ENCODE results near the gene EFNA5. TPM values are rescaled to one million over a fixed set of nuclear protein-coding genes. Genes with fewer than 3 reads are reported as not detected.
A peak's percentile ranks its signal among the peaks of the same experiment; 100 is the strongest.

The EFNA5 gene
- total RNA-seq, 1 experiment from 2014 or later, result 42.7 TPM

- no peaks in the 10 kb centered on the region for H3K9me3 ChIP-seq (ENCODE audit: insufficient read depth, low read depth)
- H3K79me2 ChIP-seq (ENCODE audit: low read depth), result peaks cover 97% of the 10 kb centered on the region
- no peak overlapping the region for H2AFZ ChIP-seq
- no peaks in the 10 kb centered on the region; the same call in 1 of the 2 replicates for H3K4me1 ChIP-seq (replicated peaks; ENCODE audit: insufficient read depth)
- H3F3A ChIP-seq (ENCODE audit: insufficient read depth, low read depth), result 0 out of 2 replicates have a peak, but pooled peaks cover 5% of the 10 kb centered on the region
- no TSS peak for BruUV-seq (replicated peaks)
- no peak for TF ChIP-seq CTCF (conservative IDR thresholded peaks at IDR 0.05)
- no peak overlapping the region for H3K4me3 ChIP-seq
- H4K20me1 ChIP-seq (ENCODE audit: insufficient read depth), result peaks cover 4% of the 10 kb centered on the region; the same call in 1 of the 2 replicates
- H3K27ac ChIP-seq, result no peak overlapping the region
- H3K27me3 ChIP-seq (ENCODE audit: insufficient read depth, low read depth), result no peaks in the 10 kb centered on the region
- no peaks in the 10 kb centered on the region for H3K9me2 ChIP-seq (ENCODE audit: insufficient read depth)
- ChIA-PET POLR2A (ENCODE audit: unreplicated experiment) (no interaction called here), CTCF (no interaction called here)
- intact Hi-C loops (cut with micrococcal nuclease; ENCODE audit: unreplicated experiment), result no loop called here
- no peak overlapping the region for H3K4me2 ChIP-seq
- DNase-seq, result no peak
- peaks cover 3% of the 10 kb centered on the region; the same call in 1 of the 2 replicates for H3K36me3 ChIP-seq (ENCODE audit: low read depth)
Observed at GRCh38 chr5:107531308-107531707, 139.4 kb downstream of the EFNA5 start.

GRCh38 chr5:107529618-107530017 is 141.1 kb downstream of the EFNA5 start:
- H3K4me3 ChIP-seq, result no peak overlapping the region
- no peak overlapping the region for H3K27ac ChIP-seq
- no peak for TF ChIP-seq EZH2 (IDR thresholded peaks at IDR 0.05; ENCODE audit: low read depth)
- no peak for TF ChIP-seq CTCF (conservative IDR thresholded peaks at IDR 0.05)
- H3K9me3 ChIP-seq (ENCODE audit: insufficient read depth, low read depth), result no peaks in the 10 kb centered on the region
- H2AFZ ChIP-seq, result no peak overlapping the region
- POLR2A ChIA-PET (ENCODE audit: unreplicated experiment), result no interaction called here
- H3K4me2 ChIP-seq, result no peak overlapping the region
- no peaks in the 10 kb centered on the region; the same call in 1 of the 2 replicates for H4K20me1 ChIP-seq (ENCODE audit: insufficient read depth)
- no peaks in the 10 kb centered on the region for H3K27me3 ChIP-seq (ENCODE audit: insufficient read depth, low read depth)
- intact Hi-C loops (cut with micrococcal nuclease; ENCODE audit: unreplicated experiment), result no loop called here
- no peaks in the 10 kb centered on the region for H3K9me2 ChIP-seq (ENCODE audit: insufficient read depth)
- no peak for DNase-seq
- peaks cover 4% of the 10 kb centered on the region; the same call in 1 of the 2 replicates for H3K36me3 ChIP-seq (ENCODE audit: low read depth)
- no TSS peak for BruUV-seq (replicated peaks)
- H3K79me2 ChIP-seq (ENCODE audit: low read depth), result peaks cover 99% of the 10 kb centered on the region
- CTCF ChIA-PET, result no interaction called here
- no peaks in the 10 kb centered on the region; the same call in 1 of the 2 replicates for H3K4me1 ChIP-seq (replicated peaks; ENCODE audit: insufficient read depth)
- H3F3A ChIP-seq (ENCODE audit: insufficient read depth, low read depth), result 0 out of 2 replicates have a peak, but pooled peaks cover 7% of the 10 kb centered on the region

GRCh38 chr5:107526270-107526937 is 144.3 kb downstream of the EFNA5 start:
- no peaks in the 10 kb centered on the region for H3K9me2 ChIP-seq (ENCODE audit: insufficient read depth)
- no peak for DNase-seq
- no peaks in the 10 kb centered on the region for H4K20me1 ChIP-seq (ENCODE audit: insufficient read depth)
- H3K36me3 ChIP-seq (ENCODE audit: low read depth), result peaks cover 4% of the 10 kb centered on the region; the same call in 1 of the 2 replicates
- H3F3A ChIP-seq (ENCODE audit: insufficient read depth, low read depth), result 0 out of 2 replicates have a peak, but pooled peaks cover 3% of the 10 kb centered on the region
- TF ChIP-seq EZH2 (IDR thresholded peaks at IDR 0.05; ENCODE audit: low read depth), result no peak
- no peak for TF ChIP-seq CTCF (conservative IDR thresholded peaks at IDR 0.05)
- H3K27me3 ChIP-seq (ENCODE audit: insufficient read depth, low read depth), result no peaks in the 10 kb centered on the region
- H3K4me3 ChIP-seq, result no peak overlapping the region
- ChIA-PET CTCF (no interaction called here), POLR2A (ENCODE audit: unreplicated experiment) (no interaction called here)
- H2AFZ ChIP-seq, result no peak overlapping the region
- BruUV-seq (replicated peaks), result no TSS peak
- H3K9me3 ChIP-seq (ENCODE audit: insufficient read depth, low read depth), result no peaks in the 10 kb centered on the region
- no peak overlapping the region for H3K4me2 ChIP-seq
- H3K27ac ChIP-seq, result peak overlapping the region; percentile 31; the same call in 1 of the 2 replicates
- H3K4me1 ChIP-seq (replicated peaks; ENCODE audit: insufficient read depth), result peaks cover 3% of the 10 kb centered on the region; the same call in 1 of the 2 replicates
- intact Hi-C loops (cut with micrococcal nuclease; ENCODE audit: unreplicated experiment), result no loop called here
- peaks cover 99% of the 10 kb centered on the region for H3K79me2 ChIP-seq (ENCODE audit: low read depth)

Measured in PC-9 (cell line).